GM12892 (cell line): ENCODE measurements around the gene NMNAT2.
A peak's percentile ranks its signal among the peaks of the same experiment; 100 is the strongest.

Experiments used
- DNase-seq: peaks from one replicate; pipeline ENCODE4 v3.0.0; 2011; ENCODE audit not compliant: insufficient read length
- FAIRE-seq: peaks from 2 replicates; lab custom pipeline; 2011; peaks lifted over from hg19 to GRCh38; lab: Jason Lieb, UNC
- POLR2A ChIP-seq: IDR thresholded peaks from 2 replicates; pipeline ENCODE4 v1.6.1; 2011; ENCODE audit warnings: low read depth, low read length, control low read depth
- POLR2AphosphoS5 ChIP-seq: IDR thresholded peaks from 2 replicates; pipeline ENCODE4 v1.6.1; 2011; ENCODE audit warnings: low read depth, low read length, control low read depth
- TAF1 ChIP-seq: IDR thresholded peaks from 2 replicates; pipeline ENCODE4 v1.6.1; 2011; ENCODE audit warnings: low read depth, mild to moderate bottlenecking, control low read depth, low read length, borderline replicate concordance

The NMNAT2 gene

DNA sequence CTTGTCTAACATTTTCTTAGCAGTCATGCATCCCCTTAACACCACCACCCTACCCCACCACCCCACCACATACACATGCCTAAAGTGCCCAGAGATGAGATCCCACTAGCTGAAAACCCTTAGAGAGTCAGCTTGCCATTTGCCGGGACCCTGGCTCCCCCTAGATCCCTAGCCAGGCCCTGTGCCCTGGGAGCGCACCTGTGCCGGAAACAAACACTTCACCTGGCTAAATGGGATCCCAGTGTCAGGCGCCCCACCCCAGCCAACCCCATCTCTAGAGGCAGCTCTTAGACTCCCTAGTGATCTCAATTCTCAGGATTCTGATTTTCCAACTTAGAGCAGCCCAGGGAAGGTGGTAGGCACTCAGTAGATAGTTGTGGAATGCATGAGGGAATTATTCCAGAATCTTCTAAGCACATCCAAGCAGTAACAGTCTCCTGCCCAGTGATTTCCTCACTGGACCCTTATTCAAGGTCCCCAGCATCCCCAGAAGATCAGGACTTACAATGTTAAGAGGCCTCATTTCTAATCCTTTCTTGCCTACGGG is 126.9 kb downstream of the NMNAT2 start:
- TF ChIP-seq POLR2A (no peak), TAF1 (no peak), POLR2AphosphoS5 (no peak)
- DNase-seq (no peak), FAIRE-seq (no peak)

DNA sequence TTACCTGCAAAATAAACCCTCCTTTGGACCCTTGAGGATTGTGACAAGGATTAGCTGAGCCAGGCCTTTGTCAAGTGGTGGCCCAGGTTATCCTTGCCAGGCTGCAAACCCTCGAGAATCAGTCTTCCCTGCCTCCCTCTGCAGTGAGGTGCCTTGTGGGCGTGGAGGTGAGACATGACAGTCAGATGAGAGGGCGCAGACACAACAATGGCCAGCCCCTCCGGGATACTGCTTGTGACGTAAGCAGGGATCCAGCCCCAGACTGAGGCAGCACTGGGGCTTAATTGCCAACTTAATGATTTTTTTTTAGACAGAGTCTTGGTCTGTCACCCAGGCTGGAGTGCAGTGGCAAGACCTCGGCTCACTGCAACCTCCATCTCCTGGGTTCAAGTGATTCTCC is 127.6 kb downstream of the NMNAT2 start:
- DNase-seq (no peak), FAIRE-seq (no peak)
- TF ChIP-seq POLR2AphosphoS5 (no peak), TAF1 (no peak), POLR2A (no peak)

DNA sequence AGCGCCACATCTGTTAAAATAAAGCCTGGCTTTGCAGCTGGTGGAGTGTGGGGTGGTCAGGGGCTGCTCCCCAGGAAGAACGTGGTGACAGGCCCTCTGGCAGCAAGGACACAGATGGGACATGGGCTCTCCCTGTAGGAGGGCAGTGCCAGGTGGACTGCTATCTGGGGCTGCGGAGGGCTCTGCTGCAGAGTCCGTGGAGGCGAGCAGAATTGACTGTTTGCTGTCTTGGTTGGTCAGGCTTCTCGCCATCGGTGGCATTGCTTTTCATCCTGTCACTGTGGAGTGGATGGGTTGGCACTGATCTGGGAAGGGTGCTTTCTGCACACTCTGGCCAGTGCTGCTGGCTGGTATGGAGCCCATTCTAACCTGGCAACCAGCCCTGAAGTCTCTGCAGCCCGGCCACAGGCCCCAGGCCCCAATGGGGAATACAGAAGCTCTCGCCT is 129.1 kb downstream of the NMNAT2 start:
- DNase-seq (no peak), FAIRE-seq (no peak)
- no peak for TF ChIP-seq TAF1
- TF ChIP-seq POLR2AphosphoS5: no peak
- TF ChIP-seq POLR2A: no peak

DNA sequence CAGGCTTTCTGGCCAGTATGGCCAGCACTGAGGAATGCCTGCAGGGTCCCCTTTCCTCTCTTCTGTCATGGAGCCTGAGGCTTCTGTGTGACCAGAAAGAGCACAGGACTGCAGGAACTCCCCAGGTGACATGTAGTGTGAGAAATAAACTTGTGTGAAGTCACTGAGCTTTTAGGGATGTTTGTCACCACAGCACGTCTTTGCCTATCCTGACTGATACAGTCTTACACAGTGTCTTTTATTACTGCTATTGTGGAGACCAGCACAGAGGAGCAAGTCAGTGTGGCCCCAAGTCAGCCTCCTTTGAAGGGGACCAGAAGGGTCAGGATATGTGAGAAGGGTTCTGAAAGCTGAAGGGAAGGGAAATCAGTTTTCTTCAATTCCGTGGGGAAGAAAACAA is 129.6 kb downstream of the NMNAT2 start:
- no peak for FAIRE-seq
- TF ChIP-seq POLR2A: no peak
- DNase-seq: no peak

DNA sequence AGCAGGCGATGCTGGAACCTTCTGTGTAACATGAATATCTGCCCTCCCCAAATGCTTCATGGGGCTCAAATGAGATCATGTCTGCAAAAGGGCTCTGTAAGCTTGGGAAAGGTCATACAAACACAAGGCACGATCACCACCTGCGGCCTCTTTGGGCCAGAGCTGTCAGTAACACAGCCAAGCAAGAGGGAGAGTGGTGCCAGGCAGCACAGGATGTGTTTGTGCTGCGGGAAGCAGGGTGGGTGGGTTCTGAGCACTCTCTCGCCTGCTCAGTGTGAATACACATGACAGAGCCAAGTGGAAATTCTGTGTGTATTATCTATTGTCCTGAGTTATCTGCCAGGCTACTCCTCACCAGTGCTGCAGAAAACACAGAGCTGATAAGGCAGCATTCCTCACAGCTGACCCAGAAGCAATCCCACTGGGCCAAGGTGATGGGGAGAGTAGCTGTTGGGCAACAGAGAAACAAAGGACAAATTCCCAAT is 130.9 kb downstream of the NMNAT2 start:
- FAIRE-seq: no peak
- no peak for DNase-seq
- TF ChIP-seq POLR2A: no peak
- TF ChIP-seq TAF1: no peak
- TF ChIP-seq POLR2AphosphoS5: no peak

DNA sequence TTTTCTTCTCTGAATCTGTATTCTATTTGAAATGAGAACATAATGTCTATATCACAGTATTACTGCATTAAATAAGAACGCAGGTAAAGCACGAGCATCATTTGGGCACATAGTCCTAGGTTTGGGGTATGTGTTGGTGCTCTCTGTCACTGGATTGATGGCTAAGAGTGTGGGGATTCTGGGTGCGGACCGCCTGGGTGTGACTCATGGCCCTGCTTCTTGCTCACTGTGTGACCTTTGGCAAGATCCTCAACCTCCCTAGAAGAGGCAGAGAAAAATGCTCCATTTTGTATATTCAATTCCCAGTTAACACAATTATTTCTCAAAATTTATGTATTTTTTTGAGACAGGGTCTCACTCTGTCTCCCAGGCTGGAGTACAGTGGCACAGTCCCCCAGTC is 132.4 kb downstream of the NMNAT2 start:
- no peak for DNase-seq
- no peak for FAIRE-seq
- TF ChIP-seq POLR2AphosphoS5 (no peak), TAF1 (no peak), POLR2A (no peak)

DNA sequence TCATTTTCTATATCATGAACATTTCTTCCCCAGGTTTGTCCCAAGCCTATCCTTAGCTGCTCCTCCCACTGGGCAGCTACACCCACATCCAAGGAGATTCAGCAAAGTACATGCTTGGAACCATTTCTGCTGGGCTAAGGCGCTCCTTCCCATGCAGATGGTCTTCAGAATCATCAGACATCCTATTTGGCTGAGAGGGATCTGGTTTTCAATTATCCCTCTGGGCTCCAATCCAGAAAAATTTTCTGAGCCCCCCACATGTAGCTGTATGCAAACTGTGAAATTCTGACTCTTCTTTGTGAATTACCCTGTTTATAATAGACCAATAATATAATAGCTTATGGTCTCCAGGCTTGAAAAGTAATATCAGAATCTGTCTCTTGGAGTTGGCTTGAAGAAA is 132.9 kb downstream of the NMNAT2 start:
- TF ChIP-seq TAF1 (no peak), POLR2AphosphoS5 (no peak), POLR2A (no peak)
- DNase-seq (no peak), FAIRE-seq (no peak)

DNA sequence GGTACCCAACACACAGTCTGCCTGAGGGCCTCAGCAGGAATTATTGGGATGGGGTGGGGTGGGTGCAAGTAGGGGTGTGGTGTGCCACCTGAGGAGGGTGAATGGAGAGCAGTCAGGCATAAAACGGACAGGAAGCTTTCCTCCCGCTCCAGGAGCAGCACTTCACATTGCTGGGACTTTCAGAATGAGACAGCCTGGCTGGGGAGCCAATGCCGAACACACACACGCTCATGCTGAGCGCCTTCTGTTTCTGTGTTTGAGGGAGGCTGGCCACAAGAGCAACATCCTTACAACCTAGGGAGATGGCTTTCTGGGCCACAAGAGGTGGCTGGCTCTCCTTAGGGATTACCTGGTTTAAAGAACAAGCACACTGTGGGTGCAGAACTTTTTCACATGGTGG is 134.1 kb downstream of the NMNAT2 start:
- DNase-seq: no peak
- FAIRE-seq: no peak
- no peak for TF ChIP-seq TAF1
- TF ChIP-seq POLR2A: no peak
- TF ChIP-seq POLR2AphosphoS5: no peak

DNA sequence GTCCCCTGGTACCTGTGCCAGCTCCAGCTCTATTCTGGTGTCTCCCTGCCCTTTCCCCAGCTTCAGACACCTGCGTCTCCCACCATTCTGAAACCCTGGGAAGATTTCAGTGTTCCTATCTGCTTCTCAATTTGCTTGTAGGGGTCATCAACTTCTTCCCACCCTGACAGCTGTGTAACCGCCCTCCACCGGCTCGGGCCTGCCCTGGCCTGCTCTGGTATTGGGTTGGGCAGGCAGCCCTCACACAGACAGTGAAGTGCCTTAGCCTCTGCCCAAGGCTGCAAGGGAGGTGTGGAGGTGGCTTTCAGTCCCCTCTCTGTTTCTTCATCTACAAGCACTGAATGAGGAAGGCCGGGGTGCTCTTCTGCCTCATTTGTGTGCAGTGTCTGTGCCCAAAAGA is 134.9 kb downstream of the NMNAT2 start:
- TF ChIP-seq POLR2A (no peak), TAF1 (no peak), POLR2AphosphoS5 (no peak)
- DNase-seq: no peak
- FAIRE-seq: no peak

DNA sequence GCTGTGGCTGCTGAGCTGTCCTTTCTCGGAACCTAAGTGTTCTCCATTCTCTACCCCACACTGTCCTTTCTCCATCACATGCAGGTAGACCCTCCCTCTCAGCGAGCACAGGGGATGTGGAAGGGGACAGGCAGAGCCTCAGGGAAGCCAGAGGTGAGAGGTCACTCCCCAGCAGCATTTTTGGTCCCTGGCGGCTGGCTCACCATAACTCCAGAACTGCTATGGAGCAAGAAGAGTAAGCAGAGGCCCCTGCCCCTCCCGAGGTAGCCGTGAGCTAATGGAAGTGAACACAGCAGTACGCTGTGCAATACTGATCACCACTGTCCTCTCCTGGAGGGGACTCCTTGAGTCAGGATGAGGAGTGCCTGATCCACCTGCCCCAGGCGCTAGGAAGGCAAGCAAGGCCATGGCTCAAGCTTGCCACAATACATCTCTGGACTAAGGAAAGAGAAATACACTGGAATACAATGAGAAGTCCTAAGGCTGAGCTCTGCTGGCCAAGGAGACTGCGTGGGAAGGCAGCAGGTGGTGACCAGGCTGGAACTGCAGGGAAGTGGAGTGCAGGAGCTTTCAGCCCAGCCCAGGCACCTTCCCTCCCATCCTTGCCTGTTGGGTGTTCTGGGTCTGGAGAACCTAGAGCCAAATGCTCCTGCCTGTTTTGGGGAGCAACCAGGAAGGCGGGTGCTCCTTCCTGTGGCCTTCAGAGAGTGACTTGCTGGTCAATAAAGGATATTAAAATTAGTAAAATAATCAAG is 135.9 kb downstream of the NMNAT2 start:
- DNase-seq: no peak
- no peak for FAIRE-seq
- TF ChIP-seq TAF1 (no peak), POLR2AphosphoS5 (no peak), POLR2A (no peak)

DNA sequence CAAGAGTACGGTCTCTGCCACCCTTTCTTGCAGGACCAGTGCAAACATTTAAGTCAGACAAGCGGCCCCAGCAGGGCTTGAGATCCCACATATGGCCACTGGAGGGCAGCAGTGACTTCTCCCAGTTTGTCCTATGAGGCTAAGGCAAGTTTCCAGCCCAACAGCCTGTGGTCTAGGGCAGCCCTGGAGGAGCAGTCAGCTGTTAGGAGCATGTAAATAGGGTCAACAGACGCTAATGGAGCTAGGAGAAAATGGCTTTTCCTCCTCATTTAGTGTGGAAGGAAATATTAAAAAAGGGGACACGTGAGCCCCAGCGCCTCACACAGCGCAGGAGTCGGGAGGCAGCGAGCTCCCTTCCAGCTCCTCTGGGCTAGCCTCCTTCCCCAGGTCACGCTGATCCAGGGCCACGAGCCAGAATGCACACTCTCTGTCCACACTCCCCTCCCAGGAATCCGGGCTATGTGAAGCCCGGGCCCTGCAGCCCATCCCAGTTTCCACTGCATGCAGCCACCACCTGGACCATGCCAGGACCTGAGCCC is 136.6 kb downstream of the NMNAT2 start:
- peak; percentile 55 for DNase-seq
- peak; percentile 78 for FAIRE-seq
- no peak for TF ChIP-seq POLR2AphosphoS5
- no peak for TF ChIP-seq TAF1

DNA sequence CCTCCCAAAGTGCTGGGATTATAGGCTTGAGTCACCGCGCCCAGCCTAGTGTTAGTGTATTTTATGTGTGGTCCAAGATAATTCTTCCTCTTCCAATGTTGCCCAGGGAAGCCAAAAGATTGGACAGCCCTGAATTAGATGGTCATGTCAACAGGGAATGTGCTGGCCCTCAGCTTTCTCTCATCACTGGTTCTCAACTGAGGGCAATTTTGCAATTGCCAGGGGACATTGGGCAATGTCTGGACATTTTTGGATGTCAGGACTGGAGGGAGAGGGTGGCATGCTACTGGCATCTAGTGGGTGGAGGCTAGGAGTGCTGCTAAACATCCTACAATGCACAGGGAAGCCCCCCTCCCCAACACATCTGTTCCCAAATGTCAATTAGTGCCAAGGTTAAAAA is 137.1 kb downstream of the NMNAT2 start:
- TF ChIP-seq POLR2AphosphoS5 (no peak), POLR2A (no peak), TAF1 (no peak)
- no peak for DNase-seq
- no peak for FAIRE-seq

DNA sequence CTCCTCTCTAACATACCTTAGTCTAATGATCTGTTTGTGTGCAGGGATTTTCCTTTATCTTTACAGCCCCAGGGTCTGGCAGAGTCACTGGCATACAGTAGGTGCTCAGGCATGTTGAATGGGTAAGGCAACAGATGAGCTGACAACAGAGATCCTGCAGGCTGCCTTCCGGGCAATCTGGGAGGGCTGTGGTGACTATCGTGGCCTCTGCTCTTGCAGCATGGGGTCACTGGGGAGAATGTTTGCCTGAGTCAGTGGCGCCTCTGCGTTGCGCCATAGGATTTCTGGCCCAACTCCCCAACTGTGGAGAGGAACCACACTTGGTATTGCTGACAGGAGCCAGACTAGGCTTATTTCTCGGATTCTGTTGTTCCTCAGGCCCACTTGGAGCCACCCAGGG is 138.3 kb downstream of the NMNAT2 start:
- DNase-seq: no peak
- TF ChIP-seq POLR2A (no peak), POLR2AphosphoS5 (no peak), TAF1 (no peak)
- no peak for FAIRE-seq
